ENCODE measurements around the gene PRR22. TPM values are rescaled to one million over a fixed set of nuclear protein-coding genes. Genes with fewer than 3 reads are reported as not detected.

Gene PRR22
- total and polyA plus RNA-seq, 9 of the 15 experiments (the other 6 are each of a cell fraction or from before 2014, with no cell fraction given), result 0.03 to 12.0 (median 2.0) TPM; not detected in 1

DNA sequence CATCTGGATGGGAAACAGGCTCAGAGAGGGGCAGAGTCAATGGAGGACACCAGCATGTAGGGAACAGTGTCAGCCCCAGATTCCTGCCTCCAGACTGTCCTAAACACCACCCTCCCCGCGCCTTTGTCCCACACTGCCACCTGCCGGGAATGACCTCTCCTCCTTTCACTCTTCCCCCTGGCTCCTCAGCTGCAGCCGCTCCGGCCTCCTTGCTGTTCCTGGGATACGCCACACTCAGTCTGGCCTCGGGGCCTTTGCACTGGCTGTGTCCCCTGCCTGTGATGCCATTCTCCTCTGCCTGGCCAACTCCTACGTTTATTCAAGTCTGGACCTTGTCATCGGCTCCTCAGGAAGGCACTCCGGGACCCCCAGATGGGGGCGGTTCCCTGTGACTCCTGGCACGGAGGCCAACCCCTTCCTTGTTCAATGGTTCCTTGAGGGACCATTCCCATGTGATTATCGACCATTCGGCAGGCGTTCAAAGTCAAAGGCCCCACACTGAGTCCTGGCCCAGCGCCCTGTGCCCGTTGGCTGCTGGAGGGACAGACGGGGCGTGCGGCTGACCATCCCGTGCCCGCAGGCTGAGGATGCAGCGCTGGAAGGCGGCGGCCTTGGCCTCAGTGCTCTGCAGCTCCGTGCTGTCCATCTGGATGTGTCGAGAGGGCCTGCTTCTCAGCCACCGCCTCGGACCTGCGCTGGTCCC lies 39.2 kb upstream of the PRR22 start (continued):
- no peak for TF ChIP-seq KDM4B (IDR thresholded peaks at IDR 0.05; ENCODE audit: borderline replicate concordance in 2 of 2, low read depth in 1 of 2)
- no peak for TF ChIP-seq HNRNPH1 (optimal IDR thresholded peaks at IDR 0.05; ENCODE audit: low read depth, low read length)
- TF ChIP-seq ZNF76 (CRISPR knock-in tag; IDR thresholded peaks at IDR 0.05; ENCODE audit: borderline replicate concordance), result no peak
- TF ChIP-seq, protein P1, sequence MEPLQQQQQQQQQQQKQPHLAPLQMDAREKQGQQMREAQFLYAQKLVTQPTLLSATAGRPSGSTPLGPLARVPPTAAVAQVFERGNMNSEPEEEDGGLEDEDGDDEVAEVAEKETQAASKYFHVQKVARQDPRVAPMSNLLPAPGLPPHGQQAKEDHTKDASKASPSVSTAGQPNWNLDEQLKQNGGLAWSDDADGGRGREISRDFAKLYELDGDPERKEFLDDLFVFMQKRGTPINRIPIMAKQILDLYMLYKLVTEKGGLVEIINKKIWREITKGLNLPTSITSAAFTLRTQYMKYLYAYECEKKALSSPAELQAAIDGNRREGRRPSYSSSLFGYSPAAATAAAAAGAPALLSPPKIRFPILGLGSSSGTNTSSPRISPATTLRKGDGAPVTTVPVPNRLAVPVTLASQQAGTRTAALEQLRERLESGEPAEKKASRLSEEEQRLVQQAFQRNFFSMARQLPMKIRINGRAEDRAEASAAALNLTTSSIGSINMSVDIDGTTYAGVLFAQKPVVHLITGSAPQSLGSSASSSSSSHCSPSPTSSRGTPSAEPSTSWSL (CRISPR knock-in tag; IDR thresholded peaks at IDR 0.05; ENCODE audit: borderline replicate concordance), result no peak
- no peak for TF ChIP-seq ZFP1 (CRISPR knock-in tag; IDR thresholded peaks at IDR 0.05)
- TF ChIP-seq, protein P2, sequence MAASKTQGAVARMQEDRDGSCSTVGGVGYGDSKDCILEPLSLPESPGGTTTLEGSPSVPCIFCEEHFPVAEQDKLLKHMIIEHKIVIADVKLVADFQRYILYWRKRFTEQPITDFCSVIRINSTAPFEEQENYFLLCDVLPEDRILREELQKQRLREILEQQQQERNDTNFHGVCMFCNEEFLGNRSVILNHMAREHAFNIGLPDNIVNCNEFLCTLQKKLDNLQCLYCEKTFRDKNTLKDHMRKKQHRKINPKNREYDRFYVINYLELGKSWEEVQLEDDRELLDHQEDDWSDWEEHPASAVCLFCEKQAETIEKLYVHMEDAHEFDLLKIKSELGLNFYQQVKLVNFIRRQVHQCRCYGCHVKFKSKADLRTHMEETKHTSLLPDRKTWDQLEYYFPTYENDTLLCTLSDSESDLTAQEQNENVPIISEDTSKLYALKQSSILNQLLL (CRISPR knock-in tag; IDR thresholded peaks at IDR 0.05; ENCODE audit: borderline replicate concordance), result no peak
- no peak for TF ChIP-seq FIP1L1 (IDR thresholded peaks at IDR 0.05; ENCODE audit: low read depth, low read length, poor library complexity, severe bottlenecking)

Measured in K562 (cell line).